Uterus (tissue), 2 donors: ENCODE results near the gene USH1G.

Experiments used
- CTCF ChIP-seq, 4 experiments: fragments of 200-600 bp in 2 of 4; fragments of 450-650 bp in 2 of 4; sonication (generic) in 2 of 4; IDR thresholded peaks; one replicate each; pipeline ENCODE4 v1.5.1; 2016 to 2019; ENCODE audit warnings: antibody characterized with exemption in 4 of 4, mild to moderate bottlenecking in 2 of 4, moderate library complexity in 1 of 4
- POLR2A ChIP-seq, 2 donors: fragments of 450-650 bp; IDR thresholded peaks; one replicate each; pipeline ENCODE4 v1.6.1; 2016; ENCODE audit warnings: antibody characterized with exemption in 2 of 2, mild to moderate bottlenecking in 1 of 2, moderate library complexity in 1 of 2

GRCh38 chr17:74922172-74922571, 883 bp downstream of the USH1G start:
- TF ChIP-seq CTCF (IDR thresholded peaks at IDR 0.05) (no peak), POLR2A (IDR thresholded peaks at IDR 0.05) (no peak)
